HepG2 (cell line): Measurements from ENCODE around the gene BRD3. TPM values are rescaled to one million over a fixed set of nuclear protein-coding genes. Genes with fewer than 3 reads are reported as not detected.

ENCODE experiments used
- ARNT2 ChIP-seq: sonication (generic); formaldehyde crosslinking; IDR thresholded peaks from 2 replicates; pipeline ENCODE4 v1.8.0; 2022; ENCODE audit warnings: mild to moderate bottlenecking, low read depth, missing genetic modification reagents, moderate library complexity
- ARNTL ChIP-seq: sonication (generic); formaldehyde crosslinking; IDR thresholded peaks from 2 replicates; pipeline ENCODE4 v1.4.0; 2020; ENCODE audit warnings: mild to moderate bottlenecking, missing genetic modification reagents
- EZH2 ChIP-seq: conservative IDR thresholded peaks from 2 replicates; pipeline ENCODE4 v1.6.1; 2012; ENCODE audit warnings: mild to moderate bottlenecking, low read depth, low read length, moderate library complexity
- NBN ChIP-seq: fragments of 450-650 bp; conservative IDR thresholded peaks from 2 replicates; pipeline ENCODE4 v1.6.1; 2017
- POLR2AphosphoS5 ChIP-seq: IDR thresholded peaks from 2 replicates; pipeline ENCODE4 v1.6.1; 2012; ENCODE audit warnings: low read depth, low read length
- PRPF4 ChIP-seq: fragments of 200-400 bp; formaldehyde crosslinking; IDR thresholded peaks from 2 replicates; pipeline ENCODE4 v1.6.1; 2016; ENCODE audit warnings: low read length, low read depth; ENCODE audit not compliant: poor library complexity, severe bottlenecking
- RARA ChIP-seq: IDR thresholded peaks from 2 replicates; pipeline ENCODE4 v1.6.1; 2016; ENCODE audit warnings: missing genetic modification reagents, missing compliant biosample characterization
- SCMH1 ChIP-seq: sonication (generic); formaldehyde crosslinking; IDR thresholded peaks from 2 replicates; pipeline ENCODE4 v1.9.0; 2021; ENCODE audit warnings: missing genetic modification reagents, mild to moderate bottlenecking, borderline replicate concordance
- TBL1XR1 ChIP-seq: fragments of 150-350 bp; IDR thresholded peaks from 2 replicates; pipeline ENCODE4 v1.6.1; 2014; ENCODE audit warnings: borderline replicate concordance, low read length; ENCODE audit not compliant: partially characterized antibody
- TOPORS ChIP-seq: sonication (generic); formaldehyde crosslinking; IDR thresholded peaks from 2 replicates; pipeline ENCODE4 v1.8.0; 2023; ENCODE audit warnings: mild to moderate bottlenecking, missing genetic modification reagents
- ZBTB42 ChIP-seq: sonication (generic); formaldehyde crosslinking; IDR thresholded peaks from 2 replicates; pipeline ENCODE4 v1.5.0; 2020; ENCODE audit warnings: mild to moderate bottlenecking, missing genetic modification reagents
- ZNF292 ChIP-seq: sonication (generic); formaldehyde crosslinking; IDR thresholded peaks from 2 replicates; pipeline ENCODE4 v1.8.1; 2022; ENCODE audit warnings: mild to moderate bottlenecking, low read depth, missing genetic modification reagents, borderline replicate concordance
- ZNF547 ChIP-seq: sonication (generic); formaldehyde crosslinking; IDR thresholded peaks from 2 replicates; pipeline ENCODE4 v1.5.1; 2020; ENCODE audit warnings: mild to moderate bottlenecking, missing genetic modification reagents
- ZNF549 ChIP-seq: sonication (generic); formaldehyde crosslinking; IDR thresholded peaks from 2 replicates; pipeline ENCODE4 v1.5.0; 2020; ENCODE audit warnings: missing genetic modification reagents
- ZNF552 ChIP-seq: sonication (generic); formaldehyde crosslinking; IDR thresholded peaks from 2 replicates; pipeline ENCODE4 v1.9.0; 2022; ENCODE audit warnings: missing genetic modification reagents, mild to moderate bottlenecking, borderline replicate concordance
- ZNF570 ChIP-seq: sonication (generic); formaldehyde crosslinking; IDR thresholded peaks from 2 replicates; pipeline ENCODE4 v1.4.0; 2020; ENCODE audit warnings: mild to moderate bottlenecking, missing genetic modification reagents, borderline replicate concordance
- ZNF577 ChIP-seq: sonication (generic); formaldehyde crosslinking; IDR thresholded peaks from 2 replicates; pipeline ENCODE4 v1.4.0; 2020; ENCODE audit warnings: mild to moderate bottlenecking, low read depth, missing genetic modification reagents, borderline replicate concordance
- ZNF883 ChIP-seq: sonication (generic); formaldehyde crosslinking; IDR thresholded peaks from 2 replicates; pipeline ENCODE4 v1.5.1; 2020; ENCODE audit warnings: mild to moderate bottlenecking, missing genetic modification reagents; ENCODE audit errors: not compliant biosample characterization
- ZSCAN20 ChIP-seq: sonication (generic); formaldehyde crosslinking; IDR thresholded peaks from 2 replicates; pipeline ENCODE4 v1.4.0; 2020; ENCODE audit warnings: missing genetic modification reagents, mild to moderate bottlenecking, borderline replicate concordance
- polyA plus RNA-seq, 8 experiments: library from polyadenylated mRNA; depleted of rRNA in 3 of 8; stranded (reverse) in 7 of 8; unstranded in 1 of 8; fragments of >200 nt; fragmentation: Illumina TruSeq in 4 of 8; extraction: Trizol in 4 of 8; gene quantifications; 2 replicates each; pipeline versions ENCODE4 v1.2.1 to v1.2.3, GENCODE V29; 2011 to 2016; ENCODE audit warnings: low read depth in 4 of 8, missing spikeins in 1 of 8, mixed read lengths in 1 of 8; ENCODE audit not compliant: insufficient read depth in 1 of 8
- total RNA-seq, 5 experiments: library from RNA; depleted of rRNA; stranded (reverse); fragments of >200 nt; fragmentation: Illumina TruSeq; extraction: Trizol; gene quantifications; 2 replicates each; pipeline ENCODE4 v1.2.3, GENCODE V29; 2016; ENCODE audit warnings: low read depth in 1 of 5
- TF ChIP-seq, protein P1 (sequence below): sonication (generic); formaldehyde crosslinking; IDR thresholded peaks from 2 replicates; pipeline ENCODE4 v1.4.0; 2020; ENCODE audit warnings: missing genetic modification reagents
- TF ChIP-seq, protein P2 (sequence below): IDR thresholded peaks from 2 replicates; pipeline ENCODE4 v1.6.1; 2016; ENCODE audit warnings: missing genetic modification reagents, missing compliant biosample characterization
- TF ChIP-seq, protein P3 (sequence below): sonication (generic); formaldehyde crosslinking; conservative IDR thresholded peaks from 2 replicates; pipeline ENCODE4 v1.4.0; 2020; ENCODE audit warnings: missing genetic modification reagents
- TF ChIP-seq, protein P4 (sequence below): sonication (generic); formaldehyde crosslinking; IDR thresholded peaks from 2 replicates; pipeline ENCODE4 v1.4.0; 2020; ENCODE audit warnings: missing genetic modification reagents

Gene BRD3
- total and polyA plus RNA-seq, 2 of the 13 experiments (the other 11 are each of a cell fraction or from before 2014, with no cell fraction given): 5.9 to 12.9 TPM

DNA sequence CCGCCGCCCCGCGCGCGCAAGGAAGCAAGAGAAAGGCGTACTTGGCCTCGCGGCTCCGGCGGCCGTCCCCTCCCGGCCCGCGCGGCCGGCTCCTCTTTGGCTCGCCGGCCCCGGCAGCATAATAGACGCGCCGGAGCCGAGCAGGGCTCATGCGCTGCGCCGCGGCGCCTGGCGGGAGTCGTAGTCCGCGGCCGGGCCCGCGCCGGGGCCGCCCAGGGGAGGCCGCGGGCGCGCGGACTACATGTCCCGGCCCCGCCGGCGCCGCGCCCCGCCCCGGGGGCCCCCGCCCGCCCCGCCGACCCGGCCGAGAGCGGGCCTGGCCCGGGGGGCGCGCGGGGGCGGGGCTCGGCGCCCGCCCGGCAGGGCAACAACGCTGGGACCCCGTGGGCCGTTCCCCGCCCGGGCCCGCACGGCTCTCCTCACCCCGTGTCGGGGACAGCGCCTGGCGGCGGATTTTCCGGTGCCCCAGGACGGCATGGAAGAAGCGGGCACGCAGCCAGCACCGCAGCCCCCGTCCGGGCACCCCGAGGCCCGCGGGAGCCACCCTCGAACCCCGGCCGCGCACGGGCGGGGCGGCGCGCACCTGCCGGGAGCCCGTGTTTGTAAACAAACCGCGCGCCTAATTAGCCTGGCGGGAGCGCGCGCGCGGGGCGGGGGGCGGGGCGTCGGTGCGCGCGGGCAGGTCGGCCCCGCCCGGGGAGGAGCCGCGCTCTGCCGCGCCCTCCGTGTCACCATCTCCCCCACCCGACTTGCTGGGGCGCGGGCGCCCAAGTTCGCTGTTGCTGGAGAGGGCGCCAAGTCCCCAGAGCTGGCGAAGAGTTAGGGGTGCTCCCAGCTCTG is at the start of gene BRD3 (continued):
- TF ChIP-seq, protein P1, sequence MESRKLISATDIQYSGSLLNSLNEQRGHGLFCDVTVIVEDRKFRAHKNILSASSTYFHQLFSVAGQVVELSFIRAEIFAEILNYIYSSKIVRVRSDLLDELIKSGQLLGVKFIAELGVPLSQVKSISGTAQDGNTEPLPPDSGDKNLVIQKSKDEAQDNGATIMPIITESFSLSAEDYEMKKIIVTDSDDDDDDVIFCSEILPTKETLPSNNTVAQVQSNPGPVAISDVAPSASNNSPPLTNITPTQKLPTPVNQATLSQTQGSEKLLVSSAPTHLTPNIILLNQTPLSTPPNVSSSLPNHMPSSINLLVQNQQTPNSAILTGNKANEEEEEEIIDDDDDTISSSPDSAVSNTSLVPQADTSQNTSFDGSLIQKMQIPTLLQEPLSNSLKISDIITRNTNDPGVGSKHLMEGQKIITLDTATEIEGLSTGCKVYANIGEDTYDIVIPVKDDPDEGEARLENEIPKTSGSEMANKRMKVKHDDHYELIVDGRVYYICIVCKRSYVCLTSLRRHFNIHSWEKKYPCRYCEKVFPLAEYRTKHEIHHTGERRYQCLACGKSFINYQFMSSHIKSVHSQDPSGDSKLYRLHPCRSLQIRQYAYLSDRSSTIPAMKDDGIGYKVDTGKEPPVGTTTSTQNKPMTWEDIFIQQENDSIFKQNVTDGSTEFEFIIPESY (CRISPR knock-in tag): no peak
- TF ChIP-seq ARNTL (CRISPR knock-in tag) (no peak), ZNF552 (no peak), ZNF570 (CRISPR knock-in tag) (no peak), TOPORS (CRISPR knock-in tag) (no peak), ZNF883 (CRISPR knock-in tag) (no peak), ZBTB42 (0 out of 2 replicates have a peak, but pooled peaks have one; percentile 39), ZNF577 (CRISPR knock-in tag) (no peak), ZNF549 (CRISPR knock-in tag) (no peak), RARA (CRISPR knock-in tag) (no peak), ARNT2 (CRISPR knock-in tag) (peak; percentile 40), NBN (no peak), TBL1XR1 (no peak), ZNF292 (CRISPR knock-in tag) (no peak), ZNF547 (0 out of 2 replicates have a peak, but pooled peaks have one; percentile 42), SCMH1 (no peak), POLR2AphosphoS5 (peak; percentile 54), PRPF4 (no peak), ZSCAN20 (CRISPR knock-in tag) (peak; percentile 63; the same call in 1 of the 2 replicates), EZH2 (no peak)
- TF ChIP-seq, protein P2, sequence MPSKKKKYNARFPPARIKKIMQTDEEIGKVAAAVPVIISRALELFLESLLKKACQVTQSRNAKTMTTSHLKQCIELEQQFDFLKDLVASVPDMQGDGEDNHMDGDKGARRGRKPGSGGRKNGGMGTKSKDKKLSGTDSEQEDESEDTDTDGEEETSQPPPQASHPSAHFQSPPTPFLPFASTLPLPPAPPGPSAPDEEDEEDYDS (CRISPR knock-in tag): peak; percentile 37; the same call in 1 of the 2 replicates
- TF ChIP-seq, protein P3, sequence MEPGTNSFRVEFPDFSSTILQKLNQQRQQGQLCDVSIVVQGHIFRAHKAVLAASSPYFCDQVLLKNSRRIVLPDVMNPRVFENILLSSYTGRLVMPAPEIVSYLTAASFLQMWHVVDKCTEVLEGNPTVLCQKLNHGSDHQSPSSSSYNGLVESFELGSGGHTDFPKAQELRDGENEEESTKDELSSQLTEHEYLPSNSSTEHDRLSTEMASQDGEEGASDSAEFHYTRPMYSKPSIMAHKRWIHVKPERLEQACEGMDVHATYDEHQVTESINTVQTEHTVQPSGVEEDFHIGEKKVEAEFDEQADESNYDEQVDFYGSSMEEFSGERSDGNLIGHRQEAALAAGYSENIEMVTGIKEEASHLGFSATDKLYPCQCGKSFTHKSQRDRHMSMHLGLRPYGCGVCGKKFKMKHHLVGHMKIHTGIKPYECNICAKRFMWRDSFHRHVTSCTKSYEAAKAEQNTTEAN (CRISPR knock-in tag): peak; percentile 22; the same call in 1 of the 2 replicates
- TF ChIP-seq, protein P4, sequence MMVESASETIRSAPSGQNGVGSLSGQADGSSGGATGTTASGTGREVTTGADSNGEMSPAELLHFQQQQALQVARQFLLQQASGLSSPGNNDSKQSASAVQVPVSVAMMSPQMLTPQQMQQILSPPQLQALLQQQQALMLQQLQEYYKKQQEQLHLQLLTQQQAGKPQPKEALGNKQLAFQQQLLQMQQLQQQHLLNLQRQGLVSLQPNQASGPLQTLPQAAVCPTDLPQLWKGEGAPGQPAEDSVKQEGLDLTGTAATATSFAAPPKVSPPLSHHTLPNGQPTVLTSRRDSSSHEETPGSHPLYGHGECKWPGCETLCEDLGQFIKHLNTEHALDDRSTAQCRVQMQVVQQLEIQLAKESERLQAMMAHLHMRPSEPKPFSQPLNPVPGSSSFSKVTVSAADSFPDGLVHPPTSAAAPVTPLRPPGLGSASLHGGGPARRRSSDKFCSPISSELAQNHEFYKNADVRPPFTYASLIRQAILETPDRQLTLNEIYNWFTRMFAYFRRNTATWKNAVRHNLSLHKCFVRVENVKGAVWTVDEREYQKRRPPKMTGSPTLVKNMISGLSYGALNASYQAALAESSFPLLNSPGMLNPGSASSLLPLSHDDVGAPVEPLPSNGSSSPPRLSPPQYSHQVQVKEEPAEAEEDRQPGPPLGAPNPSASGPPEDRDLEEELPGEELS: peak; percentile 32; the same call in 1 of the 2 replicates
